K562 treated with DMSO at 1 percent for 4 hours (cell line): ENCODE data around the gene TEX36. TPM values are rescaled to one million over a fixed set of nuclear protein-coding genes. Genes with fewer than 3 reads are reported as not detected.

Experiments
- total RNA-seq: library from RNA; unstranded; fragments of 300-600 nt; gene quantifications from 2 replicates; pipeline ENCODE4 v1.2.3, GENCODE V29; 2022; ENCODE audit not compliant: insufficient read depth

Gene TEX36, protein sequence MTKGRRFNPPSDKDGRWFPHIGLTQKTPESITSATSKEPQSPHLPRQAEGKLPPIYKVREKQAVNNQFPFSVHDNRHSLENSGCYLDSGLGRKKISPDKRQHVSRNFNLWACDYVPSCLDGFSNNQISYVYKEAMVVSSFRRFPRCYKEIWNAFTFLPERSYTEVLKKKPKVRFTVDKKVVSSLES
- total RNA-seq, result not detected in 2 replicates

GRCh38 chr10:125683063-125683462 is at the start of gene TEX36:
TSS of gene TEX36 (minus strand) at chr10:125683163. CDS start at chr10:125682989, 174 bp downstream.

GRCh38 chr10:125719173-125720001 is 36.4 kb upstream of the TEX36 start, which contains the start of gene EDRF1:
TSS of gene EDRF1 (plus strand) at chr10:125719709. CDS start at chr10:125719808, 99 bp downstream.

Other genes starting within 250 kb of the TEX36 start
- 14.2 and 15.5 TPM in 2 replicates for gene EDRF1, start 36.5 kb upstream of the TEX36 start, total RNA-seq
- not detected in 2 replicates for gene MMP21, start 92.7 kb upstream of the TEX36 start, total RNA-seq
- gene UROS, start 140.1 kb upstream of the TEX36 start, total RNA-seq, result 17.8 and 33.3 TPM in 2 replicates
- gene BCCIP, start 140.4 kb upstream of the TEX36 start, total RNA-seq, result 33.6 and 42.1 TPM in 2 replicates
- gene DHX32, start 198.1 kb upstream of the TEX36 start, total RNA-seq, result 12.8 and 13.0 TPM in 2 replicates
- not detected in 2 replicates for gene FANK1, start 213.4 kb upstream of the TEX36 start, total RNA-seq